CD4-positive, alpha-beta memory T cell (primary cell): ENCODE measurements around the gene CERS1. TPM values are rescaled to one million over a fixed set of nuclear protein-coding genes. Genes with fewer than 3 reads are reported as not detected.
A peak's percentile ranks its signal among the peaks of the same experiment; 100 is the strongest.

ENCODE experiments used
- CTCF ChIA-PET: fragments of 350-600 bp; sonication (Branson Sonifier 250); formaldehyde crosslinking; loops from one replicate; lab custom pipeline; 2021; ENCODE audit warnings: inconsistent platforms; ENCODE audit not compliant: partially characterized antibody; lab: Charles Lee
- POLR2A ChIA-PET: fragments of 350-600 bp; sonication (Branson Sonifier 250); formaldehyde crosslinking; loops from one replicate; lab custom pipeline; 2021; ENCODE audit not compliant: partially characterized antibody; lab: Charles Lee
- DNase-seq, 5 donors: peaks; one replicate each; pipeline versions ENCODE4 v3.0.0 to v3.0.0-alpha.2; 2020 to 2022; ENCODE audit warnings: mixed read lengths in 1 of 5
- H3K27ac ChIP-seq: one replicate; pipeline ENCODE4 v1.7.0; 2013; ENCODE audit warnings: low read depth, low read length
- H3K27me3 ChIP-seq: 2 replicates; pipeline ENCODE4 v1.7.0; 2013; ENCODE audit warnings: mild to moderate bottlenecking, low read length, moderate library complexity; ENCODE audit not compliant: insufficient read depth
- H3K36me3 ChIP-seq: 2 replicates; pipeline ENCODE4 v1.7.0; 2013; ENCODE audit warnings: mild to moderate bottlenecking, low read length, moderate library complexity; ENCODE audit not compliant: insufficient read depth
- H3K4me1 ChIP-seq: 2 replicates; pipeline ENCODE4 v1.7.0; 2013; ENCODE audit warnings: mild to moderate bottlenecking, low read length, moderate library complexity; ENCODE audit not compliant: insufficient read depth
- H3K4me3 ChIP-seq, 2 donors: one replicate each; pipeline ENCODE4 v1.7.0; 2013; ENCODE audit warnings: low read length in 2 of 2, mild to moderate bottlenecking in 1 of 2
- H3K9me3 ChIP-seq, 2 donors: one replicate each; pipeline ENCODE4 v1.7.0; 2013; ENCODE audit warnings: low read length in 2 of 2, control low read depth in 1 of 2; ENCODE audit not compliant: control insufficient read depth in 1 of 2
- H3K27ac Mint-ChIP-seq, 7 donors: one replicate each; pipeline ENCODE4 v1.8.0; 2020 to 2021; ENCODE audit warnings: mixed read lengths in 7 of 7, mild to moderate bottlenecking in 6 of 7, inconsistent platforms in 3 of 7, moderate library complexity in 3 of 7
- H3K27me3 Mint-ChIP-seq, 2 donors: one replicate each; pipeline ENCODE4 v1.8.0; 2020 to 2021; ENCODE audit warnings: mixed read lengths in 2 of 2
- H3K36me3 Mint-ChIP-seq, 2 donors: one replicate each; pipeline ENCODE4 v1.8.0; 2020 to 2021; ENCODE audit warnings: mixed read lengths in 2 of 2, inconsistent platforms in 1 of 2, mild to moderate bottlenecking in 1 of 2
- H3K4me1 Mint-ChIP-seq, 4 donors: one replicate each; pipeline ENCODE4 v1.8.0; 2020 to 2021; ENCODE audit warnings: mixed read lengths in 4 of 4, mild to moderate bottlenecking in 1 of 4
- H3K4me3 Mint-ChIP-seq, 8 donors: one replicate each; pipeline ENCODE4 v1.8.0; 2020 to 2021; ENCODE audit warnings: mixed read lengths in 8 of 8, mild to moderate bottlenecking in 7 of 8, moderate library complexity in 6 of 8, inconsistent platforms in 3 of 8
- H3K9me3 Mint-ChIP-seq, 8 donors: one replicate each; pipeline ENCODE4 v1.8.0; 2020 to 2021; ENCODE audit warnings: mixed read lengths in 8 of 8, mild to moderate bottlenecking in 5 of 8, inconsistent platforms in 3 of 8, moderate library complexity in 1 of 8
- intact Hi-C: fragments of 100-400 bp; cut with micrococcal nuclease; formaldehyde crosslinking; loops from one replicate; pipeline ENCODE4 v1.15.1; 2023
- polyA plus RNA-seq, 2 donors: library from polyadenylated mRNA; unstranded; fragments of 300-500 nt; fragmentation: Illumina TruSeq; gene quantifications; one replicate each; pipeline ENCODE4 v1.2.3, GENCODE V29; 2021
- total RNA-seq, 2 experiments: library from RNA; stranded (reverse); gene quantifications; one replicate each; pipeline ENCODE4 v1.2.3, GENCODE V29; 2021

CERS1 gene, protein sequence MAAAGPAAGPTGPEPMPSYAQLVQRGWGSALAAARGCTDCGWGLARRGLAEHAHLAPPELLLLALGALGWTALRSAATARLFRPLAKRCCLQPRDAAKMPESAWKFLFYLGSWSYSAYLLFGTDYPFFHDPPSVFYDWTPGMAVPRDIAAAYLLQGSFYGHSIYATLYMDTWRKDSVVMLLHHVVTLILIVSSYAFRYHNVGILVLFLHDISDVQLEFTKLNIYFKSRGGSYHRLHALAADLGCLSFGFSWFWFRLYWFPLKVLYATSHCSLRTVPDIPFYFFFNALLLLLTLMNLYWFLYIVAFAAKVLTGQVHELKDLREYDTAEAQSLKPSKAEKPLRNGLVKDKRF
- total RNA-seq, result not detected
- not detected for polyA plus RNA-seq

GRCh38 chr19:18895824-18896341 lies at the start of gene CERS1:
Gene CERS1, minus strand, starts transcription at chr19:18896158. Its CDS starts 86 bp downstream, at chr19:18896072.
- no peaks in the 10 kb centered on the region for H3K9me3 ChIP-seq
- Mint-ChIP-seq H3K36me3 (peaks cover 0 to 10% of the 10 kb centered on the region in 2 donors), H3K9me3 (peaks cover 0 to 1% (median 0%) of the 10 kb centered on the region in 8 donors), H3K27me3 (peaks cover 15 to 17% of the 10 kb centered on the region in 2 donors), H3K4me3 (peak within 1 kb of the TSS; percentile 47 to 79 (median 64)), H3K4me1 (peaks cover 7 to 17% (median 11%) of the 10 kb centered on the region in 4 donors), H3K27ac (peak within 1 kb of the TSS in 1 of 7 donors; percentile 26)
- CTCF ChIA-PET, result no interaction called here
- peak in 1 of 5 donors; percentile 7 for DNase-seq
- POLR2A ChIA-PET, result no interaction called here
- intact Hi-C loops, result no loop called here
- peaks cover 7% of the 10 kb centered on the region for H3K4me1 ChIP-seq
- no peaks in the 10 kb centered on the region for H3K27me3 ChIP-seq
- no peak within 1 kb of the TSS for H3K27ac ChIP-seq
- peaks cover 4% of the 10 kb centered on the region for H3K36me3 ChIP-seq
- H3K4me3 ChIP-seq, result no peak within 1 kb of the TSS

GRCh38 chr19:18945297-18945696 lies 49.3 kb upstream of the CERS1 start:
- Histone ChIP-seq H3K9me3 (no peaks in the 10 kb centered on the region), H3K4me1 (peaks cover 11% of the 10 kb centered on the region), H3K27me3 (peaks cover 11% of the 10 kb centered on the region), H3K36me3 (no peaks in the 10 kb centered on the region), H3K4me3 (no peak overlapping the region), H3K27ac (no peak overlapping the region)
- ChIA-PET POLR2A (no interaction called here), CTCF (no interaction called here)
- Mint-ChIP-seq H3K9me3 (no peaks in the 10 kb centered on the region), H3K4me3 (no peak overlapping the region), H3K27ac (no peak overlapping the region), H3K36me3 (no peaks in the 10 kb centered on the region), H3K4me1 (peaks cover 3 to 25% (median 5%) of the 10 kb centered on the region in 4 donors), H3K27me3 (peaks cover 1 to 12% of the 10 kb centered on the region in 2 donors)
- intact Hi-C loops, result no loop called here
- no peak for DNase-seq

GRCh38 chr19:18943465-18943864 lies 47.5 kb upstream of the CERS1 start:
- Histone ChIP-seq H3K27me3 (peaks cover 12% of the 10 kb centered on the region), H3K27ac (no peak overlapping the region), H3K9me3 (no peaks in the 10 kb centered on the region), H3K36me3 (no peaks in the 10 kb centered on the region), H3K4me3 (no peak overlapping the region), H3K4me1 (peaks cover 13% of the 10 kb centered on the region)
- Mint-ChIP-seq H3K9me3 (no peaks in the 10 kb centered on the region), H3K36me3 (no peaks in the 10 kb centered on the region), H3K27ac (no peak overlapping the region), H3K4me3 (no peak overlapping the region), H3K27me3 (peaks cover 3 to 21% of the 10 kb centered on the region in 2 donors), H3K4me1 (peaks cover 5 to 30% (median 14%) of the 10 kb centered on the region in 4 donors)
- no peak for DNase-seq
- ChIA-PET CTCF (no interaction called here), POLR2A (no interaction called here)
- intact Hi-C loops, result no loop called here

GRCh38 chr19:18942692-18943091 lies 46.7 kb upstream of the CERS1 start:
- no peaks in the 10 kb centered on the region for H3K9me3 Mint-ChIP-seq
- H3K36me3 Mint-ChIP-seq, result no peaks in the 10 kb centered on the region
- peaks cover 5 to 26% (median 14%) of the 10 kb centered on the region in 4 donors for H3K4me1 Mint-ChIP-seq
- Histone ChIP-seq H3K27me3 (peaks cover 12% of the 10 kb centered on the region), H3K36me3 (no peaks in the 10 kb centered on the region), H3K4me1 (peaks cover 13% of the 10 kb centered on the region), H3K4me3 (no peak overlapping the region), H3K27ac (no peak overlapping the region), H3K9me3 (no peaks in the 10 kb centered on the region)
- ChIA-PET POLR2A (no interaction called here), CTCF (no interaction called here)
- no peak for DNase-seq
- intact Hi-C loops, result no loop called here
- H3K27me3 Mint-ChIP-seq, result peaks cover 3 to 16% of the 10 kb centered on the region in 2 donors
- peak overlapping the region in 5 of 8 donors; percentile 21 to 66 (median 27) for H3K4me3 Mint-ChIP-seq
- peak overlapping the region in 3 of 7 donors; percentile 17 to 73 (median 41) for H3K27ac Mint-ChIP-seq

- Histone ChIP-seq H3K27ac (no peak overlapping the region), H3K36me3 (no peaks in the 10 kb centered on the region), H3K4me3 (no peak overlapping the region), H3K27me3 (peaks cover 12% of the 10 kb centered on the region), H3K4me1 (peaks cover 13% of the 10 kb centered on the region), H3K9me3 (no peaks in the 10 kb centered on the region)
- no peak for DNase-seq
- Mint-ChIP-seq H3K4me3 (peak overlapping the region; percentile 25 to 68 (median 46)), H3K4me1 (peaks cover 3 to 22% (median 14%) of the 10 kb centered on the region in 4 donors), H3K36me3 (no peaks in the 10 kb centered on the region), H3K27ac (no peak overlapping the region), H3K27me3 (peaks cover 3 to 16% of the 10 kb centered on the region in 2 donors), H3K9me3 (no peaks in the 10 kb centered on the region)
- CTCF ChIA-PET, result no interaction called here
- POLR2A ChIA-PET, result no interaction called here
- intact Hi-C loops, result no loop called here
Measured at GRCh38 chr19:18941628-18942354, 45.8 kb upstream of the CERS1 start.

GRCh38 chr19:18940769-18941627 lies 45.0 kb upstream of the CERS1 start, which contains the start of gene HOMER3:
Gene HOMER3, minus strand, starts transcription at chr19:18941217. Its CDS starts 2,235 bp downstream, at chr19:18938982.
- Histone ChIP-seq H3K27ac (no peak within 1 kb of the TSS), H3K36me3 (no peaks in the 10 kb centered on the region)

More at GRCh38 chr19:18940769-18941627, 45.0 kb upstream of the CERS1 start, which contains the start of gene HOMER3:
- peaks cover 3 to 13% of the 10 kb centered on the region in 2 donors for H3K27me3 Mint-ChIP-seq
- peak within 1 kb of the TSS; percentile 71 to 80 (median 73) for H3K4me3 Mint-ChIP-seq
- Histone ChIP-seq H3K9me3 (no peaks in the 10 kb centered on the region), H3K27me3 (peaks cover 12% of the 10 kb centered on the region), H3K4me3 (no peak within 1 kb of the TSS), H3K4me1 (peaks cover 13% of the 10 kb centered on the region)
- DNase-seq, result peak; percentile 61 to 75 (median 65)
- ChIA-PET POLR2A (no interaction called here), CTCF (interaction anchor here (0.5 kb wide), 1 partner anchor 10 kb away, joined by 3 read pairs; no protein-coding TSS in a partner anchor)
- peaks cover 3 to 15% (median 9%) of the 10 kb centered on the region in 4 donors for H3K4me1 Mint-ChIP-seq
- peak within 1 kb of the TSS in 2 of 7 donors; percentile 48 to 70 for H3K27ac Mint-ChIP-seq
- H3K36me3 Mint-ChIP-seq, result no peaks in the 10 kb centered on the region
- intact Hi-C loops, result no loop called here
- no peaks in the 10 kb centered on the region for H3K9me3 Mint-ChIP-seq
